NCI-H69 (cell line): ENCODE measurements around the gene EEF1AKMT4.
A peak's percentile ranks its signal among the peaks of the same experiment; 100 is the strongest.

ENCODE experiments used
- DNase-seq: peaks from one replicate; lab custom pipeline; 2025; lab: John Stamatoyannopoulos, UW

Gene EEF1AKMT4

DNA sequence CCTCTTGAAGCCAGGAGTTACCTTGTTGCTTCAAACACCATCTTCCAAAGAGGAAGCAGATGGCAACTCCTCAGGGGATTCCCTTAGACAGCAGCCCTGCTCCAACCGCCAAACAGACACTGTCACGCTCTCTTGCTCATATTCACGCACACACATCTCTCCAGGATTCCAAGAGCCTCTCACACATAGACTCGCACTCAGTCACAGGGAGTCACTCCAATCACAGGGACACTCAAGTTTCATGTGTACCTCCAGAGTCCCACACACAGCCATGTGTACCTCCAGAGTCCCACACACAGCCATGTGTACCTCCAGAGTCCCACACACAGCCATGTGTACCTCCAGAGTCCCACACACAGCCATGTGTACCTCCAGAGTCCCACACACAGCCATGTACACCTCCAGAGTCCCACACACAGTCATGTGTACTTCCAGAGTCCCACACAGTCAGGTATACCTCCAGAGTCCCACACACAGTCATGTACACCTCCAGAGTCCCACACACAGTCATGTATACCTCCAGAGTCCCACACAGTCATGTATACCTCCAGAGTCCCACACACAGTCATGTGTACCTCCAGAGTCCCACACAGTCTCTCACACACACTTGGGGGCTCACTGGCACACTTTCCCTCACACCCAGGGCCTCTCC lies 14.0 kb upstream of the EEF1AKMT4 start:
- peak; percentile 95 for DNase-seq

DNA sequence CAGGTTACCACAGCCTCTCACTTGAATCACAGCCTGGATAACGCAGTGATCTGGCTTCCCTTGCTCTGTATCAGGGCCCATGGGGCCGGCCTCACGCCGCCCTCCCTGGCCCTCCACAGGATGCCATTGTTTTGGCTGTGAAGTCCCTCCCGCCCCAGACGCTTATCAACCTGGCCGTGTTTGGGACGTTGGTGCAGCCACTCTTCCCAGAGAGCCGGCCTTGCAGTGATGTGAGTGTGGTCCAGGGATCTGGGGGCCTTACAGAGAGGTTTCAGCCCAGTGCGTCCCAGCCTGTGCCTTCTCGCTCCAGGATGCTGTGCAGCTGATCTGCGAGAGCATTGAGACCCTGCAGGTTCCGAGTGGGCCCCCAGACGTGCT lies 13.4 kb upstream of the EEF1AKMT4 start:
- DNase-seq: no peak

DNA sequence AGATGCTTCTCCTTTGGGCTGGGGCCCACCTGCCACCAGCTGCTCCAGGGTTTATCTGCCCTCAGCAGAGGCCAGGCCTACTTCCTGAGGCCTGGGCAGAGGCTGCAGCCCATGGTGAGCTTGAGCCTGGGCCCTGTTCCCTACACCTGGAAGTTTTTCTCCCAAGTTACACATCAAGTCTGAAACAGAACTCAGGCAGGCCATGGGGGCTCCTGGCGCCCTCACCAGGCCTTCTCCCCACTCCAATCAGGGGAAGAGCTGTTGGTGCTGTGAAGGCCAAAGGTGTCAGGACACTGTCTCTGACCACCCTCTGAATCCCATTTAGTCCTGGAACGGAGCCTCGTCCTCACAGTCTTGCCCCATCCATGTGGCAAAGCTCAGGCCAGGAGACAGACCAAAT lies 12.8 kb upstream of the EEF1AKMT4 start:
- DNase-seq: no peak

DNA sequence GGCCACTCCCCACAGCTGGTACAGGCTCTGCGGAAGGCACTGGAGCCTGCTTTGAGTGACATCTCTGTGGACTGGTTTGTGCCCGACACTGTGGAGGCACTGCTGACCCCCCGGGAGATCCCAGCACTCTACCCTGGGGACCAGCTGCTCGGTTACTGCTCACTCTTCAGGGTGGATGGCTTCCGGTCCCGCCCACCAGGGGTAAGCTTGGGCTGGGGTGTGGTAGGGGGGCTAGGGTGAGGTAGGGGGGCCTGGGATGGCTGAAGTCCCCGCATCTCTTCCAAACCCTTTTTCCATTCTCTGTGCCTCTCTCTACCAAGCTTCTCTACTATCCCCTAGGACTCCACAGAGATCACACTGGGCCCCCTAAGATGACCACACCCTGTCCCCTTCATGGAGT lies 12.3 kb upstream of the EEF1AKMT4 start:
- DNase-seq: no peak

DNA sequence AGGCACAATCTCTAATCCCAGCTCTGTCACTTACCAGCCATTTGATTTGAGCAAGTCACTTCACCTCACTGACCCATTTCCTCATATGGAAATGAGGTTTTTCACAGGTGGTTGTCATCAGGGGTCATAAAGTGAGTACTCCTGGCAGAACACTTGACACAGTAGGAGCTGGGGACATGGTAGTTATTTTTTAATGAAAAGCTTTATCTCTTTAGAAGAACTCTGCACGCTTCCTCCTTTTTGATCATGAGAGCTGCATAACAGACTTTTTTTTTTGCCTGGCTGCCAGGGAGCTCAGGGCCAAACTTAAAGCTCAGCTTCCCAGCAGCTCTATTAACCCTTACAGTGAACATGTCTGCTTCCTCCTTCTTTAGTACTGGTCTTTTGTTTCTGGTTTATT lies 11.7 kb upstream of the EEF1AKMT4 start:
- peak; percentile 71 for DNase-seq

DNA sequence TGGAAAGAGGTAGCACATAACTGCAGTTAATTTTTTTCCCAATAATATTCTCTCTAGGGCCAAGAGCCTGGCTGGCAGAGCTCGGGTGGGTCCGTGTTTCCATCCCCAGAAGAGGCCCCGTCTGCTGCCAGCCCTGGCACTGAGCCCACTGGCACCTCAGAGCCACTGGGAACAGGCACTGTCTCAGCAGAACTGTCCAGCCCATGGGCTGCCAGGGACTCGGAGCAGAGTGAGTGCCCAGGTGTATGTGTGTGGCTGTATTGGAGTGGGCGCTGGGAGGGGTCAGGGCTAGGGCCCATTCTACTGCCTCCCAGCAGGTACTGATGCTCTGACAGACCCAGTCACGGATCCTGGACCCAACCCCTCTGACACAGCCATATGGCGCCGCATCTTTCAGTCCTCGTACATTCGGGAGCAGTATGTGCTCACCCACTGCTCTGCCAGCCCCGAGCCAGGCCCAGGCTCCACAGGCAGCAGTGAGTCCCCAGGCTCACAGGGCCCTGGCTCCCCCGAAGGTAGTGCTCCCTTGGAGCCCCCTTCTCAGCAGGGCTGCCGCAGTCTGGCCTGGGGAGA lies 11.1 kb upstream of the EEF1AKMT4 start:
- DNase-seq: peak; percentile 60

DNA sequence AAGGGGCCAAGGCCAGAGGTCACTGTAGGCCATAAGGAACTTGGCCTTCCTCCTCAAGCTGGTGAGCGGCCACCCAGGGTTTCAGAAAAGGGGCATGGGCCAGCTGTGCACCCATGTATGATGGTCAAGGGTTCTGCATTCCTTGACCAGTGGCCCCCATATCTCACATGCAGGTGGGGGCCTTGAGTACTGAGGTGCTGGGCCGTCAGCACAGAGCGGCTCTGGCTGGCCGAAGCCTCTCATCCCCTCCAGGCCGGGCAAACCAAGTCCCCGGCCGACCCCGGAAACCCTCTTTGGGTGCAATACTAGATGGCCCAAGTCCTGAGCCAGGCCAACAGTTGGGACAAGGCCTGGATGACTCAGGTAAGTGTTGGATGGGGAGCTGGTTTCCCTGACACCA lies 10.3 kb upstream of the EEF1AKMT4 start:
- DNase-seq: no peak

DNA sequence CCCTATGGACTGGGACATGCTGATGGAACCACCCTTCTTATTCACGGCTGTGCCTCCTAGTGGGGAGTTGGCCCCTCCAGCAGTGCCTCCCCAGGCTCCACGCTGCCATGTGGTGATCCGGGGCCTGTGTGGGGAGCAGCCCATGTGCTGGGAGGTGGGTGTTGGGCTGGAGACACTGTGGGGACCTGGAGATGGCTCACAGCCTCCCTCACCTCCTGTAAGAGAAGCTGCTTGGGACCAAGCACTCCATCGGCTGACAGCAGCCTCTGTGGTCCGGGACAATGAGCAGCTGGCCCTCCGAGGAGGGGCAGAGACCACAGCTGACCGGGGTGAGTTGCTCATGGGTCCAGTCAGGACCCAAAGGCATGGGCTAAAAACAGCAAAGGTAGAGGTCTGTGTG lies 9.8 kb upstream of the EEF1AKMT4 start:
- DNase-seq: no peak

DNA sequence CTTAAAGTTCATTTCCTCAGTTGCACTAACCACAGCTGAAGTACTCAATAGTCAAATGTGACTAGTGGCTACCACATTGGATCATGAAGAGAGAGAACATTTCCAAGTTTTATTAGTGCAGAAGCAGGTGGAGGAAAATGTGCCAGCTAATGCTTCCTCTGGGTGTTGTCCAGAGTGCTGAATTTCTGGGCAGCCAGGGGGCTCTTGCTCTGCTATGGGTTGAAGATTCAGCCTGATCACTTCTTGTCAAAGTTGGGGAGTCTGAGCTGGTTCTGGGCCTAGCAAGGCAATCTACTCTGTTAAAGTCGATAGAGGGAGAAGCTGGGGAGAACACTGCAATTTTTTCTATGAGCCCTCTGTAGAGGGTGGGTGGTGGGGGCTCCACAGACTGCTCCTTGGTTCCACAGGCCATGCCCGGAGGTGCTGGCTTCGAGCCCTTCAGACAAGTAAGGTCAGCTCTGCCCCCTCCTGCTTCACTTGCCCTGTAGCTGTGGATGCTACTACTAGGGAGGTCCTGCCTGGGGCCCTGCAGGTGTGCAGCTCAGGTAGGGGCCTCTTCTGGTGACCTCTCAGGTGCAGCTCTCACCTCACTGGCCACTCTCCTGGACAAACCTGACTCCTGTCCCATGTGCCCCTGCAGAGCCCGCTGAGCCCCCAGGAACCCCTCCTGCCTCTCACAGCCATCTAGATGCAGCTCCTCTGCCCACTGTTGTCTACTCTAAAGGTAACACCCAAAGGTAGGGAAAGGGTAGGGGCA lies 8.9 kb upstream of the EEF1AKMT4 start:
- DNase-seq: no peak

DNA sequence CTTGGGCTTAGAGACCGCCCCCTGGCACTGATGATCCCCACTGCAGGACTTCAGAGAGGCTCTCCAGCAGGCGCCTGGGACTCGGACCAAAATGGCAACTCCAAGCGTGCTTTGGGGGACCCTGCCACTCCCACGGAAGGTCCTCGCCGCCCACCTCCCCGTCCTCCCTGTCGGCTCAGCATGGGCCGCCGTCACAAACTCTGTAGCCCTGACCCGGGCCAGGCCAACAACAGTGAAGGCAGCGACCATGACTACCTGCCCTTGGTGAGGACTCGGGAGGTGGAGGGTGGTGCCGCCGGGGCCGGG lies 8.4 kb upstream of the EEF1AKMT4 start:
- no peak for DNase-seq

DNA sequence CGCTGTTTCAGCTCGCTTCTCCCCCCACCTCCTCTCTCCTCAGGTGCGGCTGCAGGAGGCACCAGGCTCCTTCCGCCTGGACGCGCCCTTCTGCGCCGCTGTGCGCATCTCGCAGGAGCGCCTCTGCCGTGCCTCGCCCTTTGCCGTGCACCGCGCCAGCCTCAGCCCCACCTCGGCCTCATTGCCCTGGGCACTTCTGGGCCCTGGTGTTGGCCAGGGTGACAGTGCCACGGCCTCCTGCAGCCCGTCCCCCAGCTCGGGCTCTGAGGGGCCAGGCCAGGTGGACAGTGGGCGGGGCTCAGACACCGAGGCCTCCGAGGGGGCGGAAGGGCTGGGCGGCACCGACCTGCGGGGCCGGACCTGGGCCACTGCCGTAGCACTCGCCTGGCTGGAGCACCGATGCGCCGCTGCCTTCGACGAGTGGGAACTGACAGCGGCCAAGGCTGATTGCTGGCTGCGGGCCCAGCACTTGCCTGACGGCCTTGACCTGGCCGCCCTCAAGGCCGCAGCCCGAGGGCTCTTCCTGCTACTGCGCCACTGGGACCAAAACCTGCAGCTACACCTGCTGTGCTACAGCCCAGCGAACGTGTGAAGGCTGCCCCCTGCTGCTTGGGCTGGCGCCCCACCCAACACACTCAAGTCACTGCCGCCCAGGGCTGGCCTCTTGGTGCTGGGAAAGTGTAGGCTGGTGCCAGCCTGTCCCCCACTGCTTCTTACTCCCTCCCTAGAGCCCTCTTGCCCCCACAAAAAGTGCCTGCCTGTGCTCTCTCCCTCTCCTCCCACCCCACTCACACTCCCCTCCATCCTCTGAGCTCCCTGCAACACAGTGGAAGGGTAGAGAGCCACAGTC lies 7.8 kb upstream of the EEF1AKMT4 start:
- DNase-seq: peak; percentile 50

DNA sequence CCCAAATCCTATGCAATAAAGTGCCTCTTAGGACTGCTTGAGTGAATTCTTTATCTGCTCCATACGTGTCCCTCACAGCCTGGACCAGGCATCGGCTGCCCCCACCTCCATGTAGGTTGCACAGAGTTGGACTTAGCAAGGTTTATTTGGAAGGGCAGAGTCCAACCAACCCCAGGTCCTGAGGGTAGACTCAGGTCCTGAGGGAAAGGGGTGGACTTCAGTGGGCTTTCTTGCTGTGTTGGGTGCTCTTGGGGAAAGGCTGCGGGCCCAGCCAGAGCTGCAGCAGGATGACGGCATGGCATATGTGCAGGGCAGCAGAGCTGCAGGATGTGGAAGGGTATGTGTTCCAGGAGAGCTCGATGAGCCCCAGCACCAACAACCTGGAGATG lies 7.2 kb upstream of the EEF1AKMT4 start:
- DNase-seq: no peak

DNA sequence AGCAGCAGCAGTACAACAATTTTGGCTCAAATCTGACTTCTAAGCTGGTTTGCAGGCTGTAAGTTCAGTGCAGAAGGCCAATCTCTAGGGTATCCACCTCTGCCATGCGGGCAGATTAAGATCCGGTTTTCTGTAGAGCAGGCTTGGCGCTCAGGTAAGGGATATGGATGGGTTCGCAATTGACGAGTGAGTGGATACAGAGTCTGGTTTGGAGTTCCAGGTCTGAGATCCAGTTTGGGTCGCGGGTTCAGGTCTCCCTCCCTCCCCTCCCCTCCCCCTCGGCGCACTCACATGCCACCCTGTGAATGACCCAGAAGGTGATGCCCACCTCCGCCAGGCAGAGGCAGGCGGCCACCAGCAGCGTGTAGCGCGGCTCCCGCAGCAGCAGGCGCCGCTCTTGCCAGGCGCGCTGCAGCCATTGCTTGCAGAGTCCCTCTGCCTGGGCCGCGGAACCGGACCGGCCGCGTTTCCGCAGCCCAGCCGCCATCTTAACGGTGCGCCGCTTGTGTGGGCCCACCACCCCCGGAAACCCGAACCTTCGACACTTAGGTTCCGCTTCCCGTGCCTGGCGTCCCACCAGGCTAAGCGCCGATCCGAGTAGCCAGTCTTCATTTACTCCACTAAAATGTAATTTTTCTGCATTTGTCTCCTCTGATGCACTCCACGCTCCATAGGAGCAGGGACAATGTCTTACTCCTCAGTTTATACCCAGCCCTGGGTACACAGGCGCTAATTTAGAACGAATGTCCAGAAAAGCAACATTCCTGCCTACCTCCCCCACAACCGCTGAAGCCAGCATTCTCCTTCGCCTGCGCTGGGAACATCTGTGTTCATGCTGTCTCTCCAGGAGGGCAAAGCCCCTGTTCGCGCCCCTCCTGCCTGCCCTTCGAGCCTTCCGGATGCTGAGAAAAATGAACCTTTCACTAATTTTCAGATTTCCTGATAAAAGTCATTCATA lies 739 bp upstream of the EEF1AKMT4 start, which contains the start of gene ALG3:
ALG3 (minus strand) TSS at position 509 of the 958 bp plus-strand sequence; CDS start at position 487, 22 bp downstream.
- DNase-seq: peak; percentile 95

DNA sequence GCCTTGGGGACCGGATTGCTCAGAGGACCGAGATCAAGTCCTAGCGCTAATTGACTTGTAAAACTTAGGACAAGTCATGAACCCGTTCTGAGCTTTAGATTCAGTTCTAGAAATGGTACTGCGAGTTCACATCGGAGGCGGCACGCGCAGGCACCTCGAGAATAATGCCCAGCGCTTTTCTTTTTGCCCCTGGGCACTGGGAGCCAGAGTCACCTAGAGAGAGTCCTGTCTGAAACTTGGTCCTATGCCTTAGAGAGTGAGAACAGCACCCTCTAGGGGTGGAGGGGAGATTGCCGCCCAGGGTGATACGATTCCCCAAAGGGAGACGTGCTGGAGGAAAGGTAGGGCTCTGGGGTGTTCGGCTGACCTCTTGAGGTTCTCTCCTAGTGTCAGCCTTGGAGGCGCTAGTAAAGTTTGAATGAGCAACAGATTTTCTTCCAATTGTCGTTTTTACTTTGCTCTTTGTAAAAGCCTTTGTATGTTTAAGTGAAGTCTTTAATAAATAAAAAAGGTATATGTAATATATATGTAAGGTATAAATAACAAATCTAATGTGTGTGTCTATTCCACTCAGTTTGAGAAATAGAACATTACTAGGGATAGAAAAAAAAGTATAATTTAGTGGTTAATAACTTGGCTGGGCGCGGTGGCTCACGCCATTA lies 826 bp downstream of the EEF1AKMT4 start:
- DNase-seq: peak; percentile 97

DNA sequence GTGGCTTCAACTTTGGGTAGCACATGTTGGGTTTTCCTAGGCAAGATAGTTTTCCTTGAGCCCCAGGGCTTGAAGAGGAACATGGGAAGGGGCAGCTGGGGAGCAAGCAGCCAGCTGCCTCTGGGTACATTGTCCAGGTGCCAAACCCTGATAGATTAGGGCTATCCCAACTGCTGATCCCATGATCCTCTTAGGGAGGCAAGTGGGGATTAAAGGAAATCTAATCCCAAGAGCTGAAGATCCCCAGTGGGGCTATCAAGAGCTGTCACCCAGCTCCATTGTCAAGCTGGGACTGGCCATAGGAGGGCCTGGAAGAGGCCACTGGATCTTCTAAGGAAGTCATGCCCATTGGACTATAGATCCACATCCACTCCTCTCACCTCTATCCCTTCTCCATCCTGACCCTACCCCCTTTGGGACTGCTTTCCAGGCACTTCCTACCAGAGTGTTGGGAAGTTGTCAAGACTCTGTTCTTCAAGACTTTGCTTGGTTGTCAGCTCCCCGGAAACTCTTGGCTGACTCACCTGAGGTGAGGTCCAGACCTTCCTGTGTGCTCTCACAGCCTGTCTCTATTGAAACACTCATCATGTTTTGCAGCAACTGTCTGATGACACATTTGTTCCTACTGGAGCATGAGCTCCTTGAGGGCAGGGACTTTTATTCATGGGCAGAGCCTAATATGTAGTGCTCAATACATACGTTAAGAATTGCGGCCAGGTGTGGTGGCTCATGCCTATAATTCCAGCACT lies 6.0 kb downstream of the EEF1AKMT4 start:
- DNase-seq: no peak

DNA sequence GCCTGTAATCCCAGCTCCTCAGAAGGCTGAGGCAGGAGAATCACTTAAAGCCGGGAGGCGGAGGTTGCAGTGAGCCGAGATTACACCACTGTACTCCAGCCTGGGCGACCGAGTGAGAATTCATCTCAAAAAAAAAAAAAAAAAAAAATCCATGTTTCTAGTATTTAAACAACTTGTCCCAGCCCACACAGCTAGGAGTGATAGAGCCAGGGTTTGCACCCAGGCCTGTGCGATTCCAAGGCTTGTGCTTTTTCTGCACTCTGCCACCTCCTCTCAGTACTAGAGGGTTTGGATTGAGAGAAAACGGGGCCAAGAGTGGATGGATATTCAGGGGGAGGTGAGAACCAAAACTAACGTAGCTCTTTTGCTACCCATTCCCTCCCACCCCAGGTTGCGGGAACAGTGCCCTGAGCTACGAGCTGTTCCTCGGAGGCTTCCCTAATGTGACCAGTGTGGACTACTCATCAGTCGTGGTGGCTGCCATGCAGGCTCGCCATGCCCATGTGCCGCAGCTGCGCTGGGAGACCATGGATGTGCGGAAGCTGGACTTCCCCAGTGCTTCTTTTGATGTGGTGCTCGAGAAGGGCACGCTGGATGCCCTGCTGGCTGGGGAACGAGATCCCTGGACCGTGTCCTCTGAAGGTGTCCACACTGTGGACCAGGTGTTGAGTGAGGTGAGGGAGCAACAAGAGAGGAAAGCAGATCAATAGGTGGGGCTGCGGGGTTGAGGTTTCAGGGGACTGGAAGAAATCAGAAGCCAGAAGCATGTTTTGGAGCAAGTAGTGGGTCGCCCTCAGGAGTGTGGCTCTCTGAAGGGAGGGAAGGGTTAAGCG lies 7.8 kb downstream of the EEF1AKMT4 start:
- no peak for DNase-seq

DNA sequence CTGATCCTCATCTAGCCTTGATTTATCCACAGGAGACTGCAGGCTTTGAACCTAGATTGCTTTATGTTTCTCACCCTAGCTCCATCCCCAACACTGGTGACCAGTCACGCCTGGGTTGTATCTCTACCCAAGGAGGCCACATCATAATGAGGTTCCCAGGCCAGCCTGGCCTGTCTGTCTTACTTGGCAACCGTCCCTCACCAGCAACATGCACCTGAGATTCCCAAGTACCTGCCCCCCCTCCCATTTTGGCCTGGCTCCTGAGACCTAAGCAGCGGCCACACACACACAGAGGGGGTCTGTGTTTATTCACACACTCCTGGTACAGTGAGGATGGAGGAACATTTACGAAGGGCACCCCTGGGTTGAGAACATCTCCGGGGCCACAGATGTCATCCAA lies 9.5 kb downstream of the EEF1AKMT4 start:
- peak; percentile 27 for DNase-seq

DNA sequence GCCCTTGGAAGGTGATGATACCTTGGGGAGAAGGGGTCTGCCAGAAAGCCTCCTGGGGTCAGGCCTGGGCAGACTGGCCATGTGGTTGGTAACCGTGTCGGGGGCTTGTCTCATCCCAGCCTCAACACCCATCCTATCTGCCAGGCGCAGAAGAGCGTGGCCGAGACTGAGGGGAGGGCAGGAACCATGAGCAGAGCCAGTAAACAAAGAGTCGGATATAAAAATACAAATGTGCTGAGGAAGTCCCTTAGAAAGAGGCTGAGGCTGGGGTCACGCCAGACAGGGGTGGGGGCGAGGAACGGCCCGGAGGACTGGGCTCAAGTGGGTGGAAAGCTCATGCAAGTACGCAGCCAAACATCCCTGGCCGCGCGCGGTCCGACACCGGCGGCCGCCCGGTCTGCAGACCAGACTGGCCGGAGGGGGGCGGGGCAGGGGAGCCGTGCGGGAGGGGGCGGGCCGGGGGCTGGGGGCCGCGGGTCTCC lies 10.0 kb downstream of the EEF1AKMT4 start:
- DNase-seq: peak; percentile 41
